CD8-positive, alpha-beta memory T cell (primary cell): ENCODE data around the gene SYT9. TPM values are rescaled to one million over a fixed set of nuclear protein-coding genes. Genes with fewer than 3 reads are reported as not detected.
A peak's percentile ranks its signal among the peaks of the same experiment; 100 is the strongest.

Source experiments
- CTCF ChIA-PET: fragments of 350-600 bp; sonication (Branson Sonifier 250); formaldehyde crosslinking; loops from one replicate; lab custom pipeline; 2021; ENCODE audit warnings: antibody characterized with exemption; lab: Charles Lee
- POLR2A ChIA-PET: fragments of 350-600 bp; sonication (Branson Sonifier 250); formaldehyde crosslinking; loops from one replicate; lab custom pipeline; 2021; ENCODE audit warnings: antibody characterized with exemption; lab: Charles Lee
- DNase-seq, 5 donors: peaks; one replicate each; pipeline versions ENCODE4 v3.0.0 to v3.0.0-alpha.2; 2020 to 2022; ENCODE audit warnings: mixed read lengths in 1 of 5
- H3K27ac ChIP-seq: one replicate; pipeline ENCODE4 v1.7.0; 2013; ENCODE audit warnings: low read depth, mild to moderate bottlenecking, low read length, moderate library complexity
- H3K27me3 ChIP-seq: 2 replicates; pipeline ENCODE4 v1.7.0; 2013; ENCODE audit warnings: low read length, mild to moderate bottlenecking; ENCODE audit not compliant: insufficient read depth, poor library complexity, severe bottlenecking
- H3K36me3 ChIP-seq: 2 replicates; pipeline ENCODE4 v1.7.0; 2013; ENCODE audit warnings: mild to moderate bottlenecking, low read length, moderate library complexity; ENCODE audit not compliant: insufficient read depth
- H3K4me1 ChIP-seq: 2 replicates; pipeline ENCODE4 v1.7.0; 2013; ENCODE audit warnings: mild to moderate bottlenecking, low read length, moderate library complexity; ENCODE audit not compliant: insufficient read depth
- H3K4me3 ChIP-seq: 2 replicates; pipeline ENCODE4 v1.7.0; 2013; ENCODE audit warnings: mild to moderate bottlenecking, low read length
- H3K9me3 ChIP-seq: 2 replicates; pipeline ENCODE4 v1.7.0; 2013; ENCODE audit warnings: mild to moderate bottlenecking, low read length
- H3K27ac Mint-ChIP-seq, 8 donors: one replicate each; pipeline ENCODE4 v1.8.0; 2020 to 2021; ENCODE audit warnings: mixed read lengths in 8 of 8, mild to moderate bottlenecking in 6 of 8, inconsistent platforms in 3 of 8, moderate library complexity in 3 of 8
- H3K27me3 Mint-ChIP-seq, 2 donors: one replicate each; pipeline ENCODE4 v1.8.0; 2020 to 2021; ENCODE audit warnings: mixed read lengths in 2 of 2, mild to moderate bottlenecking in 1 of 2, moderate library complexity in 1 of 2
- H3K36me3 Mint-ChIP-seq, 3 donors: one replicate each; pipeline ENCODE4 v1.8.0; 2020 to 2021; ENCODE audit warnings: mixed read lengths in 3 of 3, inconsistent platforms in 1 of 3, mild to moderate bottlenecking in 1 of 3
- H3K4me1 Mint-ChIP-seq, 3 donors: one replicate each; pipeline ENCODE4 v1.8.0; 2020 to 2021; ENCODE audit warnings: mixed read lengths in 3 of 3, inconsistent platforms in 1 of 3, mild to moderate bottlenecking in 1 of 3
- H3K4me3 Mint-ChIP-seq, 7 donors: one replicate each; pipeline ENCODE4 v1.8.0; 2020 to 2021; ENCODE audit warnings: mixed read lengths in 7 of 7, mild to moderate bottlenecking in 6 of 7, moderate library complexity in 4 of 7, inconsistent platforms in 2 of 7
- H3K9me3 Mint-ChIP-seq, 5 donors: one replicate each; pipeline ENCODE4 v1.8.0; 2020 to 2022; ENCODE audit warnings: mixed read lengths in 5 of 5, mild to moderate bottlenecking in 3 of 5, moderate library complexity in 2 of 5, inconsistent platforms in 1 of 5
- polyA plus RNA-seq: library from polyadenylated mRNA; unstranded; fragments of 300-500 nt; fragmentation: Illumina TruSeq; gene quantifications from one replicate; pipeline ENCODE4 v1.2.3, GENCODE V29; 2021
- total RNA-seq, 2 experiments: library from RNA; stranded (reverse); gene quantifications; one replicate each; pipeline ENCODE4 v1.2.3, GENCODE V29; 2021

SYT9 gene
- total and polyA plus RNA-seq, 3 experiments from 2014 or later: not detected

DNA sequence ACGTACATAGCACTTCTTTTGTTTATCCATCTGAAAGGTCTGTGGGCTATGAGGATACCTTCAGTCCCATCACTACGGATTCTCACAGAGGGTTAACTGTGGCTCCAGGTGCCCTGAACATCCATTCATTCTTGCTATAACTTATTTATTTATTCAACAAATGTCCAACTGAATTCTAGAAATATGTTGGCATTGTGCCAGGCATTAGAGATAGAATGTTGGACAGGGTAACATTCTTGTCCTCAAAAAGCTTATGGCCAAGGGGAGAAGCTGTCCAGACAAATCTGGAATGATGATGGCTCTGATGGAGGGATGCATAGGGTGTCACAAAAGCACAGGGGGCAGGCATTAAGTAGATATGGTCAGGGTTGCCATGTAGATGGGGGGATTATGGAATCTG is 242.0 kb downstream of the SYT9 start:
- H3K27ac ChIP-seq: no peak overlapping the region
- H3K4me1 ChIP-seq: no peaks in the 10 kb centered on the region
- Mint-ChIP-seq H3K27ac (no peak overlapping the region), H3K4me3 (no peak overlapping the region), H3K4me1 (no peaks in the 10 kb centered on the region), H3K27me3 (peaks cover 0 to 6% of the 10 kb centered on the region in 2 donors), H3K36me3 (no peaks in the 10 kb centered on the region), H3K9me3 (no peaks in the 10 kb centered on the region)
- CTCF ChIA-PET: interaction anchor here (0.9 kb wide), 1 partner anchor 19 kb away, joined by 3 read pairs; no protein-coding TSS in a partner anchor
- POLR2A ChIA-PET: no interaction called here
- no peaks in the 10 kb centered on the region for H3K9me3 ChIP-seq
- no peaks in the 10 kb centered on the region for H3K36me3 ChIP-seq
- no peak for DNase-seq
- H3K4me3 ChIP-seq: no peak overlapping the region
- H3K27me3 ChIP-seq: no peaks in the 10 kb centered on the region

DNA sequence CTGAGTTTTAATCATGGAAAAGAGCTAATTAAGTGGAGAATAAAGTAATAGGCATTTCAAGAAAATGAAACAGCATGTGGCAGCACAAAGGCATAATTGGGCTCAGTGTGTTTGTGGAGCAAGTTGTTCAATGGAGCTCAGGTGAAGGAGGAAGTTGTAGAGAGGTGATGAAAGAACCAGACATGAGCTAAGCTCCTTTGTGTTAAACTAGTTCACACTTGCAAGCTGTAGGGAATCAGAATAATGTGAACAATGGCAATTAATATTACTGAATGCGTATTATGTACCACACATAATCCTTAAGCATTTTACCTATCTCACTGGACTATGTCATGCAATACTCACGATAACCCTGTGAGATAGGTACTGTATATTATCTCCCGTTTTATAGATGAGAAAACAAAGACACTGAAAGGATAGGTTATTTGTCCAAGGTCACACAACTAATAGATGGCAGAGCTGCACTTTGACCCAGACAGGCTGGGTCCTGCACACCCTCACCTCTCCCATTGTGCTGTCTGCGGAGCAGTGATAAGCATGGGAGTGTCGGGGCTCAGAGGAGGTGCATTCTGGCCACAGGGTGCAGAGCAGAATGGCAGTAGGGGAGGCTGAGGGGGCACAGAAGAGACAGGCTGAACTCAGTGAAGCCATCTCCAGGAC is 242.5 kb downstream of the SYT9 start:
- H3K27ac Mint-ChIP-seq: no peak overlapping the region
- no peaks in the 10 kb centered on the region for H3K4me1 Mint-ChIP-seq
- ChIA-PET POLR2A (no interaction called here), CTCF (interaction anchor here (0.9 kb wide), 1 partner anchor 18 kb away, joined by 3 read pairs; no protein-coding TSS in a partner anchor)
- Histone ChIP-seq H3K4me1 (no peaks in the 10 kb centered on the region), H3K9me3 (no peaks in the 10 kb centered on the region), H3K4me3 (no peak overlapping the region), H3K36me3 (no peaks in the 10 kb centered on the region), H3K27ac (no peak overlapping the region), H3K27me3 (no peaks in the 10 kb centered on the region)
- H3K27me3 Mint-ChIP-seq: peaks cover 0 to 6% of the 10 kb centered on the region in 2 donors
- H3K36me3 Mint-ChIP-seq: no peaks in the 10 kb centered on the region
- no peak for DNase-seq
- no peaks in the 10 kb centered on the region for H3K9me3 Mint-ChIP-seq
- H3K4me3 Mint-ChIP-seq: no peak overlapping the region

DNA sequence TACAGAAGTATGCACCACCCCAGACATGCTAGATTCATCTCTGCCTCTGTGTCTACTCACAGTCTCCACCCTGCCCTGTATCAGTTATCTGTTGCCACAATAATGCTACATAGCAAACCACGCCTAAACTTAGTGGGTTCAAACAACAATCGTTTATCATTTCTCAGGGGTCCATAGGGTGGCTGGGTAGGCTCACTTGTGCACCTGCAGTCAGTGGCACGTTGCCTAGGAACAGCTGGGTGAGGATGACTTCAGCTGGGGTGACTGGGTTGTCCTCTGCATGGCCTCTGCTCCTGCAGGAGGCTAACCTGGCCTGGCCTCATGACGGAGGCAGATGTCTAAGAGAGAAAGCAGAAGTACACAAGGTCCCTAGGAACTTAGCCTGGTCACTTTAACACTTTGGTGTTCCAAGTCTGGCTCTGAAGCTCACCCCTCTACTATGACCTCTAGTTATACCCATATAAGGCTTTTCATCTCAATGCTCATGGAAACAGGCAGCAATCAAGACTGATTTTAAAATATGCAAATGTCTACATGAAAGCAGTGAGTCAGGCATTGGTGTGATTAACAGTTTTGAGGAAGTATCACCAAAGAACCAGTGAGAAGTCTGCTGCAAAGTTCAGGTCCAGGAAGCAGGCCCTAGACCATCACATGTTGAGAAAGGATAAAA is 244.3 kb downstream of the SYT9 start:
- POLR2A ChIA-PET: no interaction called here
- no peak overlapping the region for H3K4me3 Mint-ChIP-seq
- H3K4me1 Mint-ChIP-seq: no peaks in the 10 kb centered on the region
- Histone ChIP-seq H3K4me1 (no peaks in the 10 kb centered on the region), H3K9me3 (no peaks in the 10 kb centered on the region), H3K27ac (no peak overlapping the region), H3K27me3 (no peaks in the 10 kb centered on the region), H3K36me3 (no peaks in the 10 kb centered on the region), H3K4me3 (no peak overlapping the region)
- peaks cover 0 to 6% of the 10 kb centered on the region in 2 donors for H3K27me3 Mint-ChIP-seq
- no peaks in the 10 kb centered on the region for H3K36me3 Mint-ChIP-seq
- H3K27ac Mint-ChIP-seq: peak overlapping the region in 2 of 8 donors; percentile 13 to 61
- DNase-seq: no peak
- no peaks in the 10 kb centered on the region for H3K9me3 Mint-ChIP-seq
- CTCF ChIA-PET: no interaction called here

DNA sequence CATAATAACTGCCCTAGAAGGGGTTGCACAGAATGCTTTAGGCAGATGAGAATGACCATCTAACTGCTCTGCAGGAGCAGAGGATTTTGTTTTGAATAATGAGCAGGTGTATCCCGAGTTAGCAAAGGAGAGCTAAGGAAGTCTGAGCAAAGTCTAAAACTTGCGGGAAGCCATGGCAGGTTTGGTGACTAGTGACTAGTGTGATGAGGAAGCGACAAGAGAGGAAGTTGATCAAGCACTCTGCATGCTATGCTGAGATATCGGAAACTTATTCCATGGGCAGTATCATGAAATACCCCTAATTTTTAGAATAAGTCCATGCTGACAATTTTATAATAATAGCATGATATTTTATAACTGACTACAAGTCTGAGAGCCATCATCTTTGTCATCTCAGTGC is 246.5 kb downstream of the SYT9 start:
- no peak for DNase-seq
- H3K36me3 ChIP-seq: no peaks in the 10 kb centered on the region
- H3K4me1 ChIP-seq: no peaks in the 10 kb centered on the region
- Mint-ChIP-seq H3K4me1 (no peaks in the 10 kb centered on the region), H3K27ac (no peak overlapping the region), H3K9me3 (no peaks in the 10 kb centered on the region), H3K36me3 (no peaks in the 10 kb centered on the region), H3K4me3 (no peak overlapping the region), H3K27me3 (peaks cover 0 to 3% of the 10 kb centered on the region in 2 donors)
- no peaks in the 10 kb centered on the region for H3K27me3 ChIP-seq
- ChIA-PET CTCF (no interaction called here), POLR2A (no interaction called here)
- no peak overlapping the region for H3K27ac ChIP-seq
- H3K9me3 ChIP-seq: no peaks in the 10 kb centered on the region
- no peak overlapping the region for H3K4me3 ChIP-seq

DNA sequence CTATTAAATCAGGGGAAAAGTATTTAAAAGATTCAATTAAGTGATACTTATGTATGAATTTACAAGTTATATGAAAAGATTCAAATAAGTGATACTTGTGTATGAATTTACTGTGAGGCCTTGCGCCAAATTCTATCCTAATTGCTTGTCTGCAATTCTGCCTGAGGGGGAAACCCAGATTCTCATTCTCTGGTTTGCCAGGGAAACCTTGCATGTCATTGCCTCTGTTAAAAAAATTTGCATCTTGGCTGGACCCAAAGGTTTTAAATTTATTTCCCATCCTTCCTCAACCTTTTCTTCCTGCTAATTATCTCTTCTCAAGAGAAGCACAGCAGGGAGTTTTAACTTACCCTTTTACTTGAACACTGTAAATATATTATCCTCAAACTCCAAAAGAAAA is 247.4 kb downstream of the SYT9 start:
- Histone ChIP-seq H3K9me3 (no peaks in the 10 kb centered on the region), H3K27ac (no peak overlapping the region), H3K4me1 (no peaks in the 10 kb centered on the region), H3K27me3 (no peaks in the 10 kb centered on the region), H3K4me3 (no peak overlapping the region), H3K36me3 (no peaks in the 10 kb centered on the region)
- Mint-ChIP-seq H3K36me3 (no peaks in the 10 kb centered on the region), H3K27ac (no peak overlapping the region), H3K4me1 (no peaks in the 10 kb centered on the region), H3K4me3 (no peak overlapping the region), H3K9me3 (no peaks in the 10 kb centered on the region), H3K27me3 (peaks cover 0 to 3% of the 10 kb centered on the region in 2 donors)
- CTCF ChIA-PET: no interaction called here
- no peak for DNase-seq
- POLR2A ChIA-PET: no interaction called here

DNA sequence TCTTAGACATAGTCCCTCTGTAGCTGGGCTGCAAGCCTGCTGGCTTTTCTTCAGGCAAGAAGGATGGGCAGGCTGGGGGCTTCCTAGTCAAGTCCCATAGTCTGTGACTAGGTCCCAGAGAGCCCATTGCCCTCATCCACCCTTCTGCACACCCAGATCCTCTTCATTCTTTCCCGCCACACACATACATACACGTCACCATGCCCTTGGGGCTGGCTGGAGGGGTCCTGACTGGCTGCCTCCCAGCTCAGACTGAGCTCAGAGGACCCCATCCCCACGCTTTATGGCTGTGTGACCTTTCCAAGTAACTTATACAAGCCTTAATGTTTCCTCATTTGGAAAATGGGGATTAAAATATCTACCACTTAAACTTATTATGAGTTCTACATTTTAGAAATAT is 248.5 kb downstream of the SYT9 start:
- Mint-ChIP-seq H3K27me3 (peaks cover 0 to 3% of the 10 kb centered on the region in 2 donors), H3K36me3 (no peaks in the 10 kb centered on the region), H3K9me3 (no peaks in the 10 kb centered on the region), H3K27ac (no peak overlapping the region), H3K4me3 (no peak overlapping the region), H3K4me1 (no peaks in the 10 kb centered on the region)
- Histone ChIP-seq H3K4me3 (no peak overlapping the region), H3K9me3 (no peaks in the 10 kb centered on the region), H3K27ac (no peak overlapping the region), H3K4me1 (no peaks in the 10 kb centered on the region), H3K36me3 (no peaks in the 10 kb centered on the region), H3K27me3 (no peaks in the 10 kb centered on the region)
- ChIA-PET CTCF (interaction anchor here (0.6 to 1.4 kb wide), 3 partner anchors 9 to 165 kb away, joined by 3 to 4 read pairs (median 3); no protein-coding TSS in a partner anchor), POLR2A (no interaction called here)
- DNase-seq: no peak

DNA sequence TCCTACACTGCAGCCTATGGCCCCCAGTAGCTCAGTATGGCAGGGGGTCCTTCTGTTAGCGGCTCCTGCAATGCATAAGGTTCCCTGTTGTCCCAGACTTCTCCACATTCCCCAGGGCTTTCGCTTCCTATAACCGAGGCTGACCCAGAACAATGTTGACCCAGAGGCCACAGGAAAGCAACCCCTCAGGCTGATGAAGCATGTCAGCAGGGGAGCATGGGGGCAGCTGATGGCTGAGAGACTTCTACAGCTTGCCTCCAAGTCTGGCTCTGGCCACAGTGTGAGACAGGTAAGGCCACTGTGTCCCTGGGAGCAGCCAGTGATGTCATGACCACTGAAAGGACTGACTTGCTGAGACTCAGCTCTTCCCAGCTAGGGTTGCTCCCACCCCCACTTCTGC is 249.5 kb downstream of the SYT9 start:
- H3K4me3 ChIP-seq: no peak overlapping the region
- Mint-ChIP-seq H3K36me3 (no peaks in the 10 kb centered on the region), H3K9me3 (no peaks in the 10 kb centered on the region), H3K27me3 (no peaks in the 10 kb centered on the region), H3K4me1 (no peaks in the 10 kb centered on the region), H3K4me3 (no peak overlapping the region), H3K27ac (no peak overlapping the region)
- DNase-seq: no peak
- no peaks in the 10 kb centered on the region for H3K36me3 ChIP-seq
- no peak overlapping the region for H3K27ac ChIP-seq
- ChIA-PET CTCF (interaction anchor here (0.6 to 1.4 kb wide), 3 partner anchors 8 to 164 kb away, joined by 3 to 4 read pairs (median 3); partner anchors contain the start of gene PPFIBP2), POLR2A (no interaction called here)
- no peaks in the 10 kb centered on the region for H3K27me3 ChIP-seq
- no peaks in the 10 kb centered on the region for H3K9me3 ChIP-seq
- H3K4me1 ChIP-seq: no peaks in the 10 kb centered on the region

DNA sequence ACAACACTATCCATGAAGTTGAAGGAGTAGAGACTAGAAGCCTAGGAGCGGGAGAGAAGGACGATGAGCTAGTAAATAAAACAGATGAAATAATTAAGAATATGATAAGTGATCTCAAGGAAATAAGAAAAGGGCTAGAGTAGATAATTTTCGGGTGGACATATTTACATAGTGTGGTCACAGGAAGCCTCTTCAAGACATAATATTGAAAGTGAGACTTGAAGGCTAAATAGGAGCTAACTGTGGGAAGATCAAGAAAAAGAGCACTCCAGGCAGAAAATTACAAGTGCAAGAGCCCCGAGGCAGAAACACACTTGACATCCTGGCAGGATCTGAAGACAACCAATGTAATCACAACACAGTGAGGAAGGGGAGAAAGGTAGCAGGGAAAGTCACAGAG is 250.2 kb downstream of the SYT9 start:
- Mint-ChIP-seq H3K4me1 (no peaks in the 10 kb centered on the region), H3K27me3 (peaks cover 1 to 4% of the 10 kb centered on the region in 2 donors), H3K9me3 (no peaks in the 10 kb centered on the region), H3K27ac (no peak overlapping the region), H3K36me3 (no peaks in the 10 kb centered on the region), H3K4me3 (no peak overlapping the region)
- ChIA-PET POLR2A (no interaction called here), CTCF (interaction anchor here (0.6 to 1.4 kb wide), 2 partner anchors 12 to 163 kb away, joined by 3 to 4 read pairs; partner anchors contain the start of gene PPFIBP2)
- no peak overlapping the region for H3K27ac ChIP-seq
- H3K4me1 ChIP-seq: no peaks in the 10 kb centered on the region
- no peaks in the 10 kb centered on the region for H3K36me3 ChIP-seq
- no peaks in the 10 kb centered on the region for H3K27me3 ChIP-seq
- no peaks in the 10 kb centered on the region for H3K9me3 ChIP-seq
- no peak overlapping the region for H3K4me3 ChIP-seq
- DNase-seq: no peak
